Thoracic aorta (tissue), 2 donors: ENCODE results near the gene ICOS. TPM values are rescaled to one million over a fixed set of nuclear protein-coding genes. Genes with fewer than 3 reads are reported as not detected.

Experiments
- ATAC-seq: fragments of 150-250 bp; one replicate; pipeline ENCODE4 v1.8.0; 2017; ENCODE audit warnings: low read depth; ENCODE audit not compliant: insufficient number of reproducible peaks, low FRiP score
- DNase-seq: peaks from one replicate; pipeline ENCODE4 v3.0.0-alpha.2; 2020; ENCODE audit warnings: low spot score
- H3K27ac ChIP-seq, 2 donors: fragments of 200-600 bp; sonication (generic); 1 replicate in 1 of 2; 2 replicates in 1 of 2; pipeline ENCODE4 v1.5.1; 2016; ENCODE audit warnings: mild to moderate bottlenecking in 2 of 2, moderate library complexity in 2 of 2
- H3K27me3 ChIP-seq: fragments of 200-600 bp; sonication (generic); replicated peaks from 2 replicates; pipeline ENCODE4 v1.6.0; 2016; ENCODE audit warnings: mild to moderate bottlenecking; ENCODE audit not compliant: insufficient read depth
- H3K36me3 ChIP-seq: fragments of 200-600 bp; sonication (generic); one replicate; pipeline ENCODE4 v1.5.1; 2016
- H3K4me1 ChIP-seq, 2 donors: fragments of 200-600 bp; sonication (generic); 1 replicate in 1 of 2; 2 replicates in 1 of 2; pipeline versions ENCODE4 v1.5.1 to v1.6.0; 2016; ENCODE audit warnings: low read depth in 2 of 2, mild to moderate bottlenecking in 1 of 2; ENCODE audit not compliant: control insufficient read depth in 1 of 2
- H3K4me3 ChIP-seq: fragments of 200-600 bp; sonication (generic); 2 replicates; pipeline ENCODE4 v1.5.1; 2016; ENCODE audit warnings: mild to moderate bottlenecking
- H3K9me3 ChIP-seq: fragments of 200-600 bp; sonication (generic); 2 replicates; pipeline ENCODE4 v1.5.1; 2016
- CTCF ChIP-seq: fragments of 200-600 bp; sonication (generic); IDR thresholded peaks from one replicate; pipeline ENCODE4 v1.5.1; 2019; ENCODE audit warnings: antibody characterized with exemption
- total RNA-seq, 2 donors: library from RNA; depleted of rRNA; stranded (reverse); fragments of >200 nt; gene quantifications; one replicate each; pipeline versions ENCODE4 v1.1.0 to v1.2.3, GENCODE V29; 2016

ICOS gene
- total RNA-seq, 2 donors from 2014 or later = 2.0 TPM; not detected in 1

- no peaks in the 10 kb centered on the region for H3K36me3 ChIP-seq
- H3K27ac ChIP-seq = no peak overlapping the region
- H3K27me3 ChIP-seq = no peaks in the 10 kb centered on the region
- DNase-seq = no peak
- H3K4me1 ChIP-seq = peaks cover 3 to 12% of the 10 kb centered on the region in 2 donors
- no peak for TF ChIP-seq CTCF
- H3K9me3 ChIP-seq = peaks cover 7% of the 10 kb centered on the region
- no peak for ATAC-seq
- no peak overlapping the region for H3K4me3 ChIP-seq
Observed at GRCh38 chr2:203897544-203897943, 39.0 kb upstream of the ICOS start.

- Histone ChIP-seq H3K36me3 (no peaks in the 10 kb centered on the region), H3K27ac (no peak overlapping the region), H3K9me3 (peaks cover 9% of the 10 kb centered on the region), H3K27me3 (no peaks in the 10 kb centered on the region), H3K4me1 (peaks cover 3 to 12% of the 10 kb centered on the region in 2 donors), H3K4me3 (no peak overlapping the region)
- TF ChIP-seq CTCF = no peak
- DNase-seq (no peak), ATAC-seq (no peak)
Observed at GRCh38 chr2:203898657-203899056, 37.9 kb upstream of the ICOS start.

GRCh38 chr2:203900253-203900652 lies 36.3 kb upstream of the ICOS start:
- Histone ChIP-seq H3K9me3 (peaks cover 9% of the 10 kb centered on the region), H3K4me1 (peaks cover 3 to 12% of the 10 kb centered on the region in 2 donors), H3K4me3 (no peak overlapping the region), H3K36me3 (no peaks in the 10 kb centered on the region), H3K27me3 (no peaks in the 10 kb centered on the region), H3K27ac (no peak overlapping the region)
- TF ChIP-seq CTCF = no peak
- DNase-seq (no peak), ATAC-seq (no peak)

- Histone ChIP-seq H3K27me3 (no peaks in the 10 kb centered on the region), H3K4me1 (peaks cover 5 to 20% of the 10 kb centered on the region in 2 donors), H3K4me3 (no peak overlapping the region), H3K27ac (no peak overlapping the region), H3K9me3 (peaks cover 9% of the 10 kb centered on the region), H3K36me3 (no peaks in the 10 kb centered on the region)
- ATAC-seq (no peak), DNase-seq (no peak)
- no peak for TF ChIP-seq CTCF
Observed at GRCh38 chr2:203904022-203904421, 32.5 kb upstream of the ICOS start.

GRCh38 chr2:203905656-203906055 lies 30.9 kb upstream of the ICOS start:
- no peak overlapping the region for H3K4me3 ChIP-seq
- H3K27me3 ChIP-seq = no peaks in the 10 kb centered on the region
- DNase-seq (no peak), ATAC-seq (no peak)
- H3K36me3 ChIP-seq = no peaks in the 10 kb centered on the region
- peaks cover 9% of the 10 kb centered on the region for H3K9me3 ChIP-seq
- no peak overlapping the region for H3K27ac ChIP-seq
- H3K4me1 ChIP-seq = peaks cover 7 to 18% of the 10 kb centered on the region in 2 donors
- TF ChIP-seq CTCF = no peak
